Spleen (tissue), 11 donors: ENCODE measurements around the gene ALDOA. TPM values are rescaled to one million over a fixed set of nuclear protein-coding genes. Genes with fewer than 3 reads are reported as not detected.

Experiments
- DNase-seq: peaks from one replicate; pipeline ENCODE4 v3.0.0-alpha.2; 2020
- H3K27ac ChIP-seq, 8 donors: fragments of 200-600 bp; sonication (generic) in 7 of 8; 1 replicate in 4 of 8; 2 replicates in 4 of 8; pipeline versions ENCODE4 v1.5.0 to v1.8.0; 2016 to 2021; ENCODE audit warnings: inconsistent platforms in 4 of 8, mild to moderate bottlenecking in 4 of 8, moderate library complexity in 1 of 8
- H3K27me3 ChIP-seq, 7 donors: fragments of 200-600 bp; sonication (generic) in 6 of 7; replicated peaks in 1 of 7; 1 replicate in 4 of 7; 2 replicates in 3 of 7; pipeline versions ENCODE4 v1.5.0 to v1.8.0; 2016 to 2021; ENCODE audit warnings: inconsistent platforms in 3 of 7, mild to moderate bottlenecking in 1 of 7
- H3K36me3 ChIP-seq, 6 donors: fragments of 200-600 bp; sonication (generic) in 5 of 6; 1 replicate in 4 of 6; 2 replicates in 2 of 6; pipeline versions ENCODE4 v1.5.0 to v1.8.0; 2016 to 2021; ENCODE audit warnings: inconsistent platforms in 2 of 6
- H3K4me1 ChIP-seq, 6 donors: fragments of 200-600 bp; sonication (generic) in 5 of 6; 1 replicate in 3 of 6; 2 replicates in 3 of 6; pipeline versions ENCODE4 v1.5.0 to v1.8.0; 2016 to 2021; ENCODE audit warnings: inconsistent platforms in 3 of 6
- H3K4me3 ChIP-seq, 8 donors: fragments of 200-600 bp; sonication (generic) in 7 of 8; 1 replicate in 4 of 8; 2 replicates in 4 of 8; pipeline versions ENCODE4 v1.5.0 to v1.8.0; 2016 to 2021; ENCODE audit warnings: inconsistent platforms in 4 of 8, mild to moderate bottlenecking in 4 of 8, moderate library complexity in 2 of 8
- H3K9me3 ChIP-seq, 8 donors: fragments of 200-600 bp; sonication (generic) in 7 of 8; 1 replicate in 4 of 8; 2 replicates in 4 of 8; pipeline versions ENCODE4 v1.5.0 to v1.8.0; 2016 to 2021; ENCODE audit warnings: inconsistent platforms in 4 of 8
- POLR2A ChIP-seq, 3 donors: fragments of 450-650 bp; IDR thresholded peaks; one replicate each; pipeline ENCODE4 v1.5.1; 2017; ENCODE audit warnings: antibody characterized with exemption in 3 of 3, mild to moderate bottlenecking in 1 of 3
- POLR2AphosphoS5 ChIP-seq, 3 donors: sonication (generic); formaldehyde crosslinking; IDR thresholded peaks; one replicate each; pipeline ENCODE4 v1.5.1; 2017; ENCODE audit warnings: antibody characterized with exemption in 3 of 3
- WGBS, 5 donors: extraction: QIAGEN DNeasy Blood & Tissue Kit in 3 of 5; methylation state at CpG; one replicate each; pipeline versions ENCODE4 v1.1.5 to v1.1.7; 2013 to 2018; 5-methylcytosine and 5-hydroxymethylcytosine counted together
- intact Hi-C: fragments of 100-400 bp; cut with DNase I; formaldehyde crosslinking; loops from one replicate; pipeline ENCODE4 v1.15.0; 2023; ENCODE audit warnings: low total_unique reads
- polyA plus RNA-seq, 3 donors: library from polyadenylated mRNA; stranded (reverse); fragments of 200-250 nt; gene quantifications; one replicate each; pipeline ENCODE4 v1.2.1, GENCODE V29; 2013
- total RNA-seq, 7 donors: library from RNA; depleted of rRNA in 3 of 7; stranded (reverse); fragments of >200 nt in 3 of 7; fragmentation: NEBNext Ultra II Directional in 4 of 7; extraction: Animal tissue kit (Norgen Biotek cat#: 25700) in 4 of 7; gene quantifications; one replicate each; pipeline versions ENCODE4 v1.1.0 to v1.2.1, GENCODE V29; 2016 to 2021
- TF ChIP-seq, protein P1 (sequence below), 11 experiments: fragments of 200-600 bp in 7 of 11; fragments of 450-650 bp in 4 of 11; sonication (generic) in 4 of 11; IDR thresholded peaks in 8 of 11; conservative IDR thresholded peaks in 3 of 11; 1 replicate in 7 of 11; 2 replicates in 4 of 11; pipeline versions ENCODE4 v1.4.0 to v1.8.0; 2016 to 2021; ENCODE audit warnings: antibody characterized with exemption in 11 of 11, inconsistent platforms in 4 of 11, mild to moderate bottlenecking in 1 of 11
- donor health status: healthy with polysubstance abuse.
- donor health status: DM: no; HTN: no; CAD: no; lungs with moderate emphysema.
- donor health status: DM: no; HTN: no; CAD: no.
- donor health status: Bipolar disorder and iron deficiency.
- donor health status: healthy.
- donor health status: DM: no; HTN: no; CAD: no.
- donor health status: DM: yes; HTN: yes; CAD: no.

Gene ALDOA
- total and polyA plus RNA-seq, 10 donors, result 424 to 880 (median 598) TPM

- 27 to 37% (median 28%) methylated on average over 5 of the region's 5 CpGs for WGBS, 5 donors
- no peak for DNase-seq
- intact Hi-C loops, result no loop called here
- Histone ChIP-seq H3K36me3 (no peaks in the 10 kb centered on the region), H3K27me3 (peaks cover 0 to 10% (median 0%) of the 10 kb centered on the region in 7 donors), H3K9me3 (no peaks in the 10 kb centered on the region), H3K4me1 (peaks cover 0 to 10% (median 0%) of the 10 kb centered on the region in 6 donors), H3K27ac (no peak overlapping the region), H3K4me3 (no peak overlapping the region)
- TF ChIP-seq, protein P1, sequence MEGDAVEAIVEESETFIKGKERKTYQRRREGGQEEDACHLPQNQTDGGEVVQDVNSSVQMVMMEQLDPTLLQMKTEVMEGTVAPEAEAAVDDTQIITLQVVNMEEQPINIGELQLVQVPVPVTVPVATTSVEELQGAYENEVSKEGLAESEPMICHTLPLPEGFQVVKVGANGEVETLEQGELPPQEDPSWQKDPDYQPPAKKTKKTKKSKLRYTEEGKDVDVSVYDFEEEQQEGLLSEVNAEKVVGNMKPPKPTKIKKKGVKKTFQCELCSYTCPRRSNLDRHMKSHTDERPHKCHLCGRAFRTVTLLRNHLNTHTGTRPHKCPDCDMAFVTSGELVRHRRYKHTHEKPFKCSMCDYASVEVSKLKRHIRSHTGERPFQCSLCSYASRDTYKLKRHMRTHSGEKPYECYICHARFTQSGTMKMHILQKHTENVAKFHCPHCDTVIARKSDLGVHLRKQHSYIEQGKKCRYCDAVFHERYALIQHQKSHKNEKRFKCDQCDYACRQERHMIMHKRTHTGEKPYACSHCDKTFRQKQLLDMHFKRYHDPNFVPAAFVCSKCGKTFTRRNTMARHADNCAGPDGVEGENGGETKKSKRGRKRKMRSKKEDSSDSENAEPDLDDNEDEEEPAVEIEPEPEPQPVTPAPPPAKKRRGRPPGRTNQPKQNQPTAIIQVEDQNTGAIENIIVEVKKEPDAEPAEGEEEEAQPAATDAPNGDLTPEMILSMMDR (IDR thresholded peaks at IDR 0.05 in 8 of 11, conservative IDR thresholded peaks at IDR 0.05 in 3 of 11), result peak in 7 of 11 experiments; percentile 10 to 46 (median 19)
- TF ChIP-seq POLR2A (IDR thresholded peaks at IDR 0.05) (no peak), POLR2AphosphoS5 (IDR thresholded peaks at IDR 0.05) (no peak)
Observed at GRCh38 chr16:30041841-30042240, 23.7 kb upstream of the ALDOA start.

DNA sequence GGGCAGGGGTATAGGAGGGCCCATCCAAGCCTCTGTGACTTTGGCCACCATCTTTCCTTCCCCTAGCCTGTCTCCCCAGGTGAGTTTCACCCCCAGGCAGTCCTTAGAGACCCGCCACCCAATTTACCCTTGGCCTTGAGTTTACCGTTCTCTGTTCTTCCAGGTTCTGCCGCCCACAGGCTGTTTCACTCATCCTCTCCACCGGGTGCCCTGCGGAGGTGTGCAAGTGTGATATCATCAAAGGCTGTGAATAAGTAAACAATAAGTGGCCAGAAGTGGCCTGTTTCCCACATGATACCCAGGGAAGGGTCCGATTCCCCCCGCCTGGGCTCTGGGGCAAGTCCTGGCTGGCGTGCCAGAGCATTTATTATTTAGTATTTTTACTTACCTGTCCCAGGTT, 19.4 kb upstream of the ALDOA start:
- Histone ChIP-seq H3K27me3 (peaks cover 0 to 10% (median 0%) of the 10 kb centered on the region in 7 donors), H3K4me3 (no peak overlapping the region), H3K4me1 (peaks cover 0 to 5% (median 0%) of the 10 kb centered on the region in 6 donors), H3K27ac (no peak overlapping the region), H3K9me3 (no peaks in the 10 kb centered on the region), H3K36me3 (no peaks in the 10 kb centered on the region)
- DNase-seq, result no peak
- WGBS, 5 donors, result 75 to 81% (median 80%) methylated on average over 8 of the region's 8 CpGs
- intact Hi-C loops, result no loop called here
- TF ChIP-seq, protein P1 (IDR thresholded peaks at IDR 0.05 in 8 of 11, conservative IDR thresholded peaks at IDR 0.05 in 3 of 11), result no peak
- TF ChIP-seq POLR2A (IDR thresholded peaks at IDR 0.05) (no peak), POLR2AphosphoS5 (IDR thresholded peaks at IDR 0.05) (no peak)

GRCh38 chr16:30046588-30046987, 19.0 kb upstream of the ALDOA start:
- H3K4me3 ChIP-seq, result no peak overlapping the region
- DNase-seq, result no peak
- TF ChIP-seq, protein P1 (IDR thresholded peaks at IDR 0.05 in 8 of 11, conservative IDR thresholded peaks at IDR 0.05 in 3 of 11), result no peak
- TF ChIP-seq POLR2A (IDR thresholded peaks at IDR 0.05) (no peak), POLR2AphosphoS5 (IDR thresholded peaks at IDR 0.05) (no peak)
- WGBS, 5 donors, result 86 to 100% (median 94%) methylated on average over 1 of the region's 1 CpG
- intact Hi-C loops, result no loop called here
- H3K4me1 ChIP-seq, result peaks cover 0 to 5% (median 0%) of the 10 kb centered on the region in 6 donors
- peaks cover 0 to 8% (median 0%) of the 10 kb centered on the region in 7 donors for H3K27me3 ChIP-seq
- no peaks in the 10 kb centered on the region for H3K9me3 ChIP-seq
- H3K36me3 ChIP-seq, result no peaks in the 10 kb centered on the region
- no peak overlapping the region for H3K27ac ChIP-seq

GRCh38 chr16:30049871-30050270, 15.7 kb upstream of the ALDOA start:
- intact Hi-C loops, result no loop called here
- WGBS, 5 donors, result 94 to 98% (median 96%) methylated on average over 8 of the region's 8 CpGs
- H3K4me3 ChIP-seq, result no peak overlapping the region
- no peak for DNase-seq
- H3K36me3 ChIP-seq, result no peaks in the 10 kb centered on the region
- H3K4me1 ChIP-seq, result peaks cover 6 to 31% (median 18%) of the 10 kb centered on the region in 6 donors
- no peaks in the 10 kb centered on the region for H3K9me3 ChIP-seq
- no peak overlapping the region for H3K27ac ChIP-seq
- no peak for TF ChIP-seq POLR2AphosphoS5 (IDR thresholded peaks at IDR 0.05)
- TF ChIP-seq, protein P1 (IDR thresholded peaks at IDR 0.05 in 8 of 11, conservative IDR thresholded peaks at IDR 0.05 in 3 of 11), result no peak
- TF ChIP-seq POLR2A (IDR thresholded peaks at IDR 0.05), result no peak
- no peaks in the 10 kb centered on the region for H3K27me3 ChIP-seq
